DOHH2 (cell line): ENCODE data around the gene CEBPA.

Experiments
- CTCF ChIP-seq: fragments of 200-600 bp; sonication (generic); IDR thresholded peaks from one replicate; pipeline ENCODE4 v1.5.1; 2014; ENCODE audit warnings: antibody characterized with exemption, mild to moderate bottlenecking, low read depth, low read length; ENCODE audit not compliant: poor library complexity, severe bottlenecking
- EZH2phosphoT487 ChIP-seq: fragments of 200-600 bp; sonication (generic); IDR thresholded peaks from 2 replicates; pipeline ENCODE4 v1.6.1; 2017; ENCODE audit warnings: borderline replicate concordance, mild to moderate bottlenecking, antibody characterized with exemption, low read length, moderate library complexity, mixed read lengths

DNA sequence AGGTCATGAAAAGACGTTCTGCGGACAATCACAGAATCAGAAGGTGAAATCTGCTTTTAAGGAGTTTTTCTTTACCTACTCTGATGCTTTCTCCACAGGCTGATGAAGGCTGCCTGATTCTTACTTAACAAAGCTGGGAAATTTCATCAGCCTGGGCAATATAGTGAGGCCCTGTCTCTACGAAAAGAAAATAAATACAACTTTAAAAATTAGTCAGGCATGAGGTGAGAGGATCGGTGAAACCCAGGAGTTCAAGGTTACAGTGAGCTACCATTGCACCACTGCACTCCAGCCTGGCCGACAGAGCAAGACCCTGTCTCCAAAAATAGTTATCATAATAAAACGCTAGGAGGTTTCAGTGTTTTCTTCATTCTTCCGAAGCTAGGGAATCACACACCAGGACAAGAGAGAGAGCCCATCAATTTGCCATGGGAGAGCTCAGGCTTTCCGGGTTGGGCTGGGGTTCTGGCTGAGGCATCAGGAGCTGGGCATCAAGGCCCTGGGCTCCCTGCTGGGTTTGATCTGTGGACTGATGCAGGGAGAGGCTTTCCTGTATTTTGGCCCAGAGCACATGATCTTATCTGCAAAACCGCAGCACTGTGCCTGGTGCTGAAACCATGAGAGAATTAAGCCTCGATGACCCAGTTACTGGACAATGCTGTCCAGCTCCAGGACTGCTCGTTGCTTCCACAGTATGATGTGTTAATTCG, 46.1 kb upstream of the CEBPA start:
- TF ChIP-seq CTCF (no peak), EZH2phosphoT487 (no peak)
